GM21390 (cell line): ENCODE results near the gene LRRFIP1.

Experiments used
- ATAC-seq: cut with Tn5 transposase; IDR thresholded peaks from one replicate; pipeline ENCODE4 v1.9.1; 2021; ENCODE audit not compliant: unreplicated experiment

The LRRFIP1 gene

GRCh38 chr2:237721458-237721857, 94.1 kb downstream of the LRRFIP1 start:
- no peak for ATAC-seq

DNA sequence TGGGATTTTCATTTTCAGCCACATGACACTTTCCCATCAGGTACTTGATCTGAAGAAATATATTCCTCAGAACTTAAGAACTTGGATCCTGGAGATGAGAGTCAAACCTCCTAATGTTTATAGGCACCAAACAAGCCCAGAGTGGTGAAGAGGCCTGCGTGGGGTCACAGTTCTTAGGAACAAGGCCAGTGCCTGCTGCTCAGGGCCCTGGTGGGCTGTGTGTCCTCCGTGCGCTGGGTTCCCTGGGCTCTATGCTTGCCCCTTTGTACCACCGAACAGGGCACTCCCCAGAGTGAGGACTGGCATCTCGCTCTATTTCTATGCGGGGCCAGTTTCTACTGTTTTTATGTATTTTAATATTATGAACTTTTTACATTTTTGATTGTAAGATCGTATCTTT, 95.2 kb downstream of the LRRFIP1 start:
- ATAC-seq = no peak

DNA sequence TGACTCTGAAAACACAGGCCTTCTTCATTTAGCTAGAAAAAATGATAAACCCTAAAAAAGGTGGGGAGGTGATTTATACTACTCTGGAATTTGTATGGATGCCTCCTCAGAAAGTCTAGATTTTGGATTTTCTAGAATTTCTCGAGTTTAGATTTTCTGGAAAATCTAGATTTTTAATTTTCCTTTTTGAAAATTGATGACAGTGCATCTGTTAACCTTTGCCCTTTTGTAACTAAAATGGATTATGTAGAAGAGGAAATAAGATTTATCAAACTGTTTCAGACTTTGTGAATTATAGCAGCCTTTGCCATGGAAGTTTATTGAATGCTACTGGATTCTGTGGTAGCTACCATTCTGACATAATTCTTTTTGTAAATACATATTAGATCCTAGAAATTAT, 95.6 kb downstream of the LRRFIP1 start:
- ATAC-seq = no peak

DNA sequence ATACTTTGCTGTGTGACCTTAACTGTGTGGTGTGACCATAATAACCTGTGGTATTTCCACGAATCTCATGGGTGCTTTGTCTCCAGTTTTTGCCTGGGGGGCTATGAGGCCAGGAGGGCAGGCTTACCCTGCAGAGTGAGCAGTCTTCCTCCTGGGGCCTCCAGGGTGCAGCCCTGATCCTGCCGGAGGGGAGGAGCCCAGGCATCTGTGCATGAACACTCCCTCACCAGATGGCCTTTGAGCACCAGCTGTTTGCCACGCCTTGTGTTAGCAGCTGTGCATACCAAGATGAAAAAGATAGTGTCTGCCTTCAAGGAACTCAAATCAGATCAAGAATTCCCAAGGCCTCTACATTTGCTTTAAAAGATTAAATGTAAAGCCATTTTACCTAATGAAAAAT, 96.2 kb downstream of the LRRFIP1 start:
- ATAC-seq = peak; percentile 64

DNA sequence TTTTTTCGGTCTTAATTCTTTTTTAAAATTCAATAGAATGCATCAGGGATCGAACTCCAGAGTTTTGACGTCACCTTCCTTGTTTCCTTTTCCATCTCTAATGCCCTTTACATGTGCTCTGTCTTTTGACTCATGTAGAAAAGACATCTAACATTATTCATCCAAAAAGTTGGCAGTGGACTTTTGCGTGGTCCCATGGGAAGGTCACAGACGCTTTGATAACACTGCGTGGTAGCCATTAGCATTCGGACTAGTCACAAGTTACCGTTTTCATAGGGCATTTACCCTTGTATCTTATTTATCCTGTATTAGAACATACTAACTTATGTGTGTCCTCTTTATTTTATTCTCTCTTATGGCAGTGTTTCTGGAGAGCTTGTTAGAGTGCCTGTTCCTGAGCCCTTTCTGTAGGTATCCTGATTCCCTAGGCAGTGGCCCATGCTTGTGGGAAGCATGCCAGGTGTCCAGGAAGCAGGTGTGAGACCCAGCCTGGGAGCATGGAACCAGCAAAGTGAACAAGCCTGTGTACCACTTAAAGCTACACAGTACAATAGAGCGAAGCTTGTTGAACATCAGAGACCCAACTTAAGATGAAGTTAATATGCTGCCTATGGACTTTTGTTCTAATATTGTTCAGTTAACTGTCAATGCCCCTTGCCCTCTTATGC, 97.6 kb downstream of the LRRFIP1 start:
- no peak for ATAC-seq

GRCh38 chr2:237725661-237726060, 98.3 kb downstream of the LRRFIP1 start:
- no peak for ATAC-seq

GRCh38 chr2:237726401-237726830, 99.0 kb downstream of the LRRFIP1 start:
- ATAC-seq = no peak

GRCh38 chr2:237727363-237727762, 100.0 kb downstream of the LRRFIP1 start:
- ATAC-seq = no peak

GRCh38 chr2:237729681-237730475, 102.5 kb downstream of the LRRFIP1 start:
- no peak for ATAC-seq

- ATAC-seq = no peak
These were observed 104.3 kb downstream of the LRRFIP1 start for GRCh38 chr2:237731663-237732062.

GRCh38 chr2:237732070-237732469, 104.7 kb downstream of the LRRFIP1 start:
- no peak for ATAC-seq

DNA sequence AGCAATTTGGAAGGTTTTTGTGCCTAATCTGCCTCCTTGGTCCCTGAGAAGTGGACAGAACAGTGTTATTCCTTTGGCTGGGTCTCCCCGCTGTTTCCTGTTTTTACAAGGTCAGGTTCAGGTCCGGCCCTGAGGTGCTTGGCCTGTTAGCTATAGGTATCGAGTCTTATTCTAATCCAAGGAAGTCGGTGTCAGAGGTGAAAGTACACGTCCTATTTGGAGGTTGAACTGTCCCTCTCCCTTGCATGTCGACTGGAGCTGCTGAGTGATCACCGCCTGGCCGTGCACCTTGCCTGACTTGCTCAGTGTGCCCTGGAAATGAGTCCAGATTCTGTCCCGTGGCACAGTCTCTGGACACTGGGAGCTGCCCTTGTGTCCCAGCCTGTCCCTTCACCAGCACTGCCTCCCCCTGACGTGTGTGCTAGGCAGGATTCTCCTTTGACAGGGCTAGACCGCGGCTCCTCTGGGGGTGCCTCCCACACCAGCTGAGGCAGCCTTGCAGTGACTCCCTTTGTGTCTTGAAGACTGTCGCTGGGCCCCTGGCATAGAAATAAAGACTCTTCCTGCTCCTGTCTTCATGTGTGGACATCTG, 105.5 kb downstream of the LRRFIP1 start:
- no peak for ATAC-seq

GRCh38 chr2:237733677-237734300, 106.4 kb downstream of the LRRFIP1 start:
- no peak for ATAC-seq

DNA sequence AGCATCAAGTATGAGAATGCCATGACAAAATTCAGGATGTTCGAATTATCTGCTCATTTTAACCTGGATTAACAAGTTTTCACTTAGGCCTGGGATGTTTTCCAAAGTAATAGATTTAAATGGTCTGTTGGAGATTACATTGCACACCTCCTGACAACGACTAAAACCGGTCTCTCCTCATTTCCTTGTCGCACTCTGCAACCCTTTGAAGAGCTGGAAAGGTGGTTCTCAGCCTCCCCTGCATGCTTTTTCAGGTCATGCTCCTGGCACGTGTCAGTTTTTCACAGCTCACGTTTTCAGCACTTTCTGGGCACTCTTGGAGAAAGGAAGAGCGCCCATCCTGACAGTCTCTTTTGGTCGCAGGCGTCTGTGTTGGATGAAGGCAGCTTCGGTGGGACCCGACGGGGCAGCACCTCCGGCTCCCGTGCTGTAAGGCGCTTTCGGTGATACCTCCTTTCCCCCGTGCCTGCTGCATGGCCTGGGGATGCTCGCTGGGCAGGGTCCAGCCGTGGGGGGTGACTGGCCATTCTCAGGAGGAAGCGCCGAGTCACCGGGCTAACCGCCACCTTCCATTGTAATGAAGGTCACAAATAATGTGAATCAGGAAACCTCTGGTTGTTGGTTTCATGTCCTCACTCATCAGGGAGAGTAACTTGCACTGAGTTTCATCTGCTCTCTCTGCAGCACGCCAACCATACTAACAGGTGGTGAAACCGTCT, 107.7 kb downstream of the LRRFIP1 start:
- ATAC-seq = no peak

DNA sequence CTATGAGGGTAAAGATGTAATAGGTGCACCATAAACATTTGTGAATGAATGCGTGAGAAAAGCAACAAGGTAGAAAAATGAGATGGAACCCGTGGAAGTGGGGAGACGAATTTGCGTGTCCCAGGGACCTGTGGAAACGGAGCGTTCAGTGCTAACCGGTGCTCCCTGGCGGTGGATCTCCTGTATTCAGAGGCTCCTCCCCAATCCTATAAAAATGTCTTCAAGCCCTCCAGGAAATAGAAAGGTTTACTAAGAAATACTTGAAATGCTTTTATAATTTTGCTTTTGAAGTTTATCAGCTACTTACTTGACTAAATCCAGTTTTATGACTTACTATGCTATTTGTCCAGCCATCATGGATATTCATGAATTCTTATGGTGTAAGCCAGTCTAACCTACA, 108.4 kb downstream of the LRRFIP1 start:
- ATAC-seq = no peak

DNA sequence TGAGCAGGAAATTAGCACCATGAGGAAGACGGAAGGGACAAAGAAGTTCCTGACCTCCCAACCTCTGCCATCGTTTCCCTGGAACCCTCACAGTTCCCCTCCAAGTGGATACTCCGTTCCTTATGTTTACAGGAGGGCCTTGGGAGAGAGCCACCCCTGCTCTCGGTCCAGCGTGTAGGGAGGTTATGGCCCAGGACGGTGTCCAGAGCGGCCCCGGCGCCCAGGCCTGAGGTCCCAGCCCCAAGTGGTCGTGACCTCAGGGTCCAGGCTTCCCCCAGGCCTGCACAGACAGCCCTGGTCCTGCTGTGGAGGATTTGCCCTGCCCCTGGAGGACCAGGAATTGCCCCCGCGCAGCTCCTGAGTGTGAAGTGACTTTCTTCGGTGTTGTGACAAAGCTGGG, 109.4 kb downstream of the LRRFIP1 start:
- no peak for ATAC-seq

- no peak for ATAC-seq
These were observed 109.9 kb downstream of the LRRFIP1 start for GRCh38 chr2:237737196-237737865.

DNA sequence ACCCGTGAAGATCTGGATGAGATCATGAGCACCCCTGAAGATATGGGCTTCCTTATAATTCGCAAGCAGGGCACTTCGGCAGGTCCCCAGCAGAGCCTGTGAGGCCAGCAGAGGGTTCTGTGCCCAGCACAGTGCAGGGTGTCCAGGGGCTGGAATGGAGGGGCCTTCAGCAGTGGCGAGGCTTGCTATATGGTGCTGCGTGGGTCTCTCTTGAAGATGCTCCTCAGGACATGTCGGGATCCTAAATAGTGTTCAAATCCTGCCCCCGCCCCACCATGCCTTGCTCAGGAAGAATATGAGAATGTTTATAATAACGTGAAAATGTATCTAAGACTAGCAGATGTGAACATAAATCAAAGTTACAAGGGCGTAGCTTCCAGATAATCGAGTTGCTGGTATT, 110.9 kb downstream of the LRRFIP1 start:
- no peak for ATAC-seq

- no peak for ATAC-seq
These were observed 111.7 kb downstream of the LRRFIP1 start for GRCh38 chr2:237739101-237739500.

- ATAC-seq = no peak
These were observed 114.8 kb downstream of the LRRFIP1 start for GRCh38 chr2:237742191-237742590.
